Measurements from ENCODE around the gene PIK3R6.

PIK3R6 gene

DNA sequence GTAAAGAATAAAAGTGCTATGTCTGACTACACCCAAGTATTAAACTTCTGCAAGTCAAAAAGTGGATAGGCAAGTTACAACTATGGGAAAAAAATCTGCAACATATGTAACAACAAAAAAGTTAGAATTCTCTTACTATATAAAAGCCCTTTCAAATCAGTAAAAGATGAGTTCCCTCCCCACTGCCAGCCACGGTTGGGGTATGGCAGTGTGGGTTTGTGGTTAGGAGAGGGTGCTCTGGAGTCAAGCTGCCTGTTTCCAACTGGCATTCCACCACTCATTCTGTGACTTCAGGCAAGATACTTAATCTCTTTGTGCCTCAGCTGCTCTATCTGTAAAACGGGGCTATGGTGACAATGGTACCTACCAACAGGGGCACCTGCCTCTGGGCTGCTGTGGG, 41.7 kb downstream of the PIK3R6 start:
- no peak for DNase-seq (ENCODE audit: low spot score)
- no peak overlapping the region for H2BK12ac ChIP-seq (ENCODE audit: low read length)

DNA sequence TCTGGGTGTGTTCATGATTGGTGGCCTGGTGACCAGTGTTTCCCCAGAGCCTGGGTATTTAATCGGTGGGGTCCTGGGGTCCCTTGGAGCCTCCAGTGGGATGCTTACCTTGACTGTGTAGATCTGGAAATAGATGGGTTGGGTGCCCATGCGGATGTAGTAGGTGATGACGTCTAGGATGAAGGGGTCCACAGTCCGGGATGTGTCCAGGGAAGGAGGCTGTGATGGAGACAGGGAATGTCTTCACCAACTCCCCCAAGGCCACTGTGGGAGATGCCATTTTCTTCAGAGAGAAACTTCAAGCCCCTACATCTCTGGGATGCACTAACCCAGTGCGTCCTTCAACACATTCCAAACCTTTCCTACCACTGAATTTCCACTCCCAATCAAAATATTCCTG, 44.2 kb downstream of the PIK3R6 start:
- no CpG with 5 or more reads among the region's 5 CpGs for WGBS, 2 donors (ENCODE audit: extremely low coverage in 2 of 2, insufficient read length in 2 of 2, insufficient replicate concordance in 1 of 2)
- Histone ChIP-seq H3K4me3 (ENCODE audit: low read length in 2 of 2) (no peak overlapping the region), H3K4me1 (ENCODE audit: control insufficient read depth in 2 of 2, insufficient read depth in 1 of 2, low read depth in 1 of 2, low read length in 2 of 2) (peaks cover 0 to 2% of the 10 kb centered on the region in 2 donors), H2BK120ac (ENCODE audit: low read depth, low read length) (no peak overlapping the region), H3K4ac (ENCODE audit: low read length) (no peak overlapping the region), H2BK15ac (ENCODE audit: low read length) (no peak overlapping the region), H3K79me1 (ENCODE audit: low read depth, low read length) (no peaks in the 10 kb centered on the region), H3K27me3 (ENCODE audit: control insufficient read depth in 3 of 3, insufficient read depth in 3 of 3, low read depth in 1 of 3, low read length in 3 of 3) (peaks cover 0 to 3% (median 0%) of the 10 kb centered on the region in 3 experiments), H3K18ac (ENCODE audit: low read length) (no peak overlapping the region), H2AK5ac (ENCODE audit: low read depth, low read length) (no peak overlapping the region), H2BK12ac (ENCODE audit: low read length) (no peak overlapping the region), H3K9me3 (replicated peaks in 1 of 2; ENCODE audit: control insufficient read depth in 2 of 2, insufficient read depth in 1 of 2, low read depth in 1 of 2, low read length in 2 of 2) (peaks cover 3% of the 10 kb centered on the region in 2 donors), H3K4me2 (ENCODE audit: insufficient read depth, low read length, poor library complexity, severe bottlenecking) (no peak overlapping the region), H3K27ac (replicated peaks; ENCODE audit: low read length) (no peak overlapping the region), H3K9ac (ENCODE audit: low read depth, low read length, poor library complexity) (no peak overlapping the region), H4K91ac (ENCODE audit: low read depth, low read length, poor library complexity) (no peak overlapping the region), H3K23ac (ENCODE audit: low read depth, low read length, poor library complexity) (no peak overlapping the region), H2AFZ (ENCODE audit: low read length) (no peak overlapping the region), H3K14ac (ENCODE audit: low read length) (no peak overlapping the region), H2BK5ac (ENCODE audit: low read length) (no peak overlapping the region), H3K36me3 (replicated peaks in 1 of 2; ENCODE audit: control insufficient read depth in 2 of 2, insufficient read depth in 2 of 2, low read length in 2 of 2) (no peaks in the 10 kb centered on the region), H4K8ac (ENCODE audit: low read depth, low read length) (no peak overlapping the region)
- no peak for DNase-seq (ENCODE audit: low spot score)

More for the DNA sequence above, 41.7 kb downstream of the PIK3R6 start:
- no peak overlapping the region for H3K27ac ChIP-seq (replicated peaks; ENCODE audit: low read length)
- H4K8ac ChIP-seq (ENCODE audit: low read depth, low read length) = no peak overlapping the region
- no CpG with 5 or more reads among the region's 2 CpGs for WGBS, 2 donors (ENCODE audit: extremely low coverage in 2 of 2, insufficient read length in 2 of 2, insufficient replicate concordance in 1 of 2)
- H3K27me3 ChIP-seq (ENCODE audit: control insufficient read depth in 3 of 3, insufficient read depth in 3 of 3, low read depth in 1 of 3, low read length in 3 of 3) = peaks cover 0 to 3% (median 0%) of the 10 kb centered on the region in 3 experiments
- H3K9ac ChIP-seq (ENCODE audit: low read depth, low read length, poor library complexity) = no peak overlapping the region
- H3K4me3 ChIP-seq (ENCODE audit: low read length in 2 of 2) = no peak overlapping the region
- H3K4me2 ChIP-seq (ENCODE audit: insufficient read depth, low read length, poor library complexity, severe bottlenecking) = no peak overlapping the region
- no peak overlapping the region for H2BK5ac ChIP-seq (ENCODE audit: low read length)
- H3K23ac ChIP-seq (ENCODE audit: low read depth, low read length, poor library complexity) = no peak overlapping the region
- no peak overlapping the region for H2AFZ ChIP-seq (ENCODE audit: low read length)
- H3K4ac ChIP-seq (ENCODE audit: low read length) = no peak overlapping the region
- peaks cover 0 to 2% of the 10 kb centered on the region in 2 donors for H3K4me1 ChIP-seq (ENCODE audit: control insufficient read depth in 2 of 2, insufficient read depth in 1 of 2, low read depth in 1 of 2, low read length in 2 of 2)
- H3K9me3 ChIP-seq (replicated peaks in 1 of 2; ENCODE audit: control insufficient read depth in 2 of 2, insufficient read depth in 1 of 2, low read depth in 1 of 2, low read length in 2 of 2) = peaks cover 3% of the 10 kb centered on the region in 2 donors
- no peak overlapping the region for H2BK15ac ChIP-seq (ENCODE audit: low read length)
- no peak overlapping the region for H3K14ac ChIP-seq (ENCODE audit: low read length)
- no peak overlapping the region for H3K18ac ChIP-seq (ENCODE audit: low read length)
- no peak overlapping the region for H4K91ac ChIP-seq (ENCODE audit: low read depth, low read length, poor library complexity)
- no peak overlapping the region for H2AK5ac ChIP-seq (ENCODE audit: low read depth, low read length)
- H2BK120ac ChIP-seq (ENCODE audit: low read depth, low read length) = no peak overlapping the region
- H3K79me1 ChIP-seq (ENCODE audit: low read depth, low read length) = no peaks in the 10 kb centered on the region
- no peaks in the 10 kb centered on the region for H3K36me3 ChIP-seq (replicated peaks in 1 of 2; ENCODE audit: control insufficient read depth in 2 of 2, insufficient read depth in 2 of 2, low read length in 2 of 2)

DNA sequence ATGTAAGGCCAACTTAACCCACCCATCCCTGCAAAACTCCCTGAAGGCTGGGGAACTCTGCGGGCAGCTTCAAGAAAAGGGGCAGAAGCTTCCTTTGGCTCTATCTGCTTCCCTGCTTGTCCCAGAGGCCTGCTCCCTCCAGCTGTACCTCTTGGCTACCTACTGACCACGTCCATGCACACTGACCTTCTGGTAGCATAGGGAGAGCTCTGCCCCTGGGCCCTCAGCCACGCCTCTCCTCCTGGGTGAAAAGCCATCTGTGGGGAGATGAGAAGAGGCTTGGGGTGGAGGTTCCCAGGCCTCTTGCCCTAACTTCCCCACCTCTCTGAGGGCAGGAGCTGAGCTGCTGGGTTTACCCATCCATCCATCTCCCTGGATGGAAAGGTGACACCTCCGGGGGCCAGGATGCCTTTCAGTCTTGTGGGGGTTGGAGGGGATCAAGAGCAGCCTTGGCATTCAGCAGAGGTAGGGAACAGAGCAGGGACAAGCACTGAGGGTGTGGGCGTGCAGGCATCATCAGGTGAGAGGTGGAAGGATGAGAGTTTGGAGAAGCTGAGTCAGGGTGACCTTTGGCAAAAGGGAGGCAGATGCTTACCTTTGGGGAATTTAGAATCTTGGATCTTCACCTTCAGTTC, 45.0 kb downstream of the PIK3R6 start:
- no peak overlapping the region for H2AFZ ChIP-seq (ENCODE audit: low read length)
- no peak overlapping the region for H2BK15ac ChIP-seq (ENCODE audit: low read length)
- no peak overlapping the region for H3K27ac ChIP-seq (replicated peaks; ENCODE audit: low read length)
- H3K4me1 ChIP-seq (ENCODE audit: control insufficient read depth in 2 of 2, insufficient read depth in 1 of 2, low read depth in 1 of 2, low read length in 2 of 2) = no peaks in the 10 kb centered on the region
- no peaks in the 10 kb centered on the region for H3K36me3 ChIP-seq (replicated peaks in 1 of 2; ENCODE audit: control insufficient read depth in 2 of 2, insufficient read depth in 2 of 2, low read length in 2 of 2)
- H3K79me1 ChIP-seq (ENCODE audit: low read depth, low read length) = no peaks in the 10 kb centered on the region
- no peak overlapping the region for H3K23ac ChIP-seq (ENCODE audit: low read depth, low read length, poor library complexity)
- no peak overlapping the region for H2BK5ac ChIP-seq (ENCODE audit: low read length)
- H3K9me3 ChIP-seq (replicated peaks in 1 of 2; ENCODE audit: control insufficient read depth in 2 of 2, insufficient read depth in 1 of 2, low read depth in 1 of 2, low read length in 2 of 2) = peaks cover 3% of the 10 kb centered on the region in 2 donors
- no peak for DNase-seq (ENCODE audit: low spot score)
- H3K18ac ChIP-seq (ENCODE audit: low read length) = no peak overlapping the region
- no peak overlapping the region for H2BK12ac ChIP-seq (ENCODE audit: low read length)
- no peak overlapping the region for H2AK5ac ChIP-seq (ENCODE audit: low read depth, low read length)
- H3K14ac ChIP-seq (ENCODE audit: low read length) = no peak overlapping the region
- H3K27me3 ChIP-seq (ENCODE audit: control insufficient read depth in 3 of 3, insufficient read depth in 3 of 3, low read depth in 1 of 3, low read length in 3 of 3) = peaks cover 0 to 3% (median 0%) of the 10 kb centered on the region in 3 experiments
- no peak overlapping the region for H3K4me2 ChIP-seq (ENCODE audit: insufficient read depth, low read length, poor library complexity, severe bottlenecking)
- no peak overlapping the region for H4K91ac ChIP-seq (ENCODE audit: low read depth, low read length, poor library complexity)
- WGBS, 2 donors (ENCODE audit: extremely low coverage in 2 of 2, insufficient read length in 2 of 2, insufficient replicate concordance in 1 of 2) = no CpG with 5 or more reads among the region's 5 CpGs
- H2BK120ac ChIP-seq (ENCODE audit: low read depth, low read length) = no peak overlapping the region
- no peak overlapping the region for H3K4me3 ChIP-seq (ENCODE audit: low read length in 2 of 2)
- H3K4ac ChIP-seq (ENCODE audit: low read length) = no peak overlapping the region
- no peak overlapping the region for H3K9ac ChIP-seq (ENCODE audit: low read depth, low read length, poor library complexity)
- H4K8ac ChIP-seq (ENCODE audit: low read depth, low read length) = no peak overlapping the region

DNA sequence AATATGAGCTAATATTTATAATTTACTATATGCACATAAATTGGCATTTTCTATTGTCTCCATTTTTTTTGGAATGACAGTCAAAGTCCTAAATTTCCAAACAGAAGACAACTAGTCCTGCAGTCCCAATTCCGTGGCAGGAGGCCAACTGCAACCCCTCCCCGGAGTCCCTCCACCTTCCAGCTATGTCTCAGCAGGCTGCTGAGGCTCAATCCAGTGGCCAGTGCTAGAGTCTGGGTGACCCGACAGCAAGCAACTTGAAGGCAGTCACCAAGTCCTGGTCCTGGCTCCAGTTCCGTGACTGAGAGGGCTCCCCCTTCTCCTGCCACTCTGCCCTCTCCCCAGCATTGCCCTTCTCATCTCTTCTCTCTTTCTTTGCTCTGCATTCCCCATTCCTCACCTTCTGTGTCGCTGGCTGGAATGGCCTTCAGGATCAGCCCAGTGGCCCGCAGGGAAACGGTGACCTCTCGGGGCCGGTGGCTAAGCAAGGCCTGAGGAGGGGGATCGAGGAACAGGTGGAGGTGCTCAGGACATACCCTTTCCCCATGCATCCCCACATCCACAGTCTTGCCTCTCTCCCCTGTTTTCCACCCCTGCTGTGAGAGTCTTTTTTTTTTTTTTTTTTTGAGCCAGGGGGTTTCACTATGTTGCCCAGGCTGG, 45.9 kb downstream of the PIK3R6 start:
- Histone ChIP-seq H3K4ac (ENCODE audit: low read length) (no peak overlapping the region), H2BK12ac (ENCODE audit: low read length) (no peak overlapping the region), H2BK15ac (ENCODE audit: low read length) (no peak overlapping the region), H4K8ac (ENCODE audit: low read depth, low read length) (no peak overlapping the region), H3K9me3 (replicated peaks in 1 of 2; ENCODE audit: control insufficient read depth in 2 of 2, insufficient read depth in 1 of 2, low read depth in 1 of 2, low read length in 2 of 2) (peaks cover 3% of the 10 kb centered on the region in 2 donors), H3K4me1 (ENCODE audit: control insufficient read depth in 2 of 2, insufficient read depth in 1 of 2, low read depth in 1 of 2, low read length in 2 of 2) (no peaks in the 10 kb centered on the region), H3K9ac (ENCODE audit: low read depth, low read length, poor library complexity) (no peak overlapping the region), H2BK120ac (ENCODE audit: low read depth, low read length) (no peak overlapping the region), H3K27ac (replicated peaks; ENCODE audit: low read length) (no peak overlapping the region), H2AK5ac (ENCODE audit: low read depth, low read length) (no peak overlapping the region), H2AFZ (ENCODE audit: low read length) (no peak overlapping the region), H4K91ac (ENCODE audit: low read depth, low read length, poor library complexity) (no peak overlapping the region), H3K27me3 (ENCODE audit: control insufficient read depth in 3 of 3, insufficient read depth in 3 of 3, low read depth in 1 of 3, low read length in 3 of 3) (peaks cover 0 to 3% (median 0%) of the 10 kb centered on the region in 3 experiments), H3K18ac (ENCODE audit: low read length) (peak overlapping the region; percentile 44), H3K4me2 (ENCODE audit: insufficient read depth, low read length, poor library complexity, severe bottlenecking) (no peak overlapping the region), H3K4me3 (ENCODE audit: low read length in 2 of 2) (no peak overlapping the region), H2BK5ac (ENCODE audit: low read length) (no peak overlapping the region), H3K79me1 (ENCODE audit: low read depth, low read length) (no peaks in the 10 kb centered on the region), H3K36me3 (replicated peaks in 1 of 2; ENCODE audit: control insufficient read depth in 2 of 2, insufficient read depth in 2 of 2, low read length in 2 of 2) (no peaks in the 10 kb centered on the region), H3K14ac (ENCODE audit: low read length) (peak overlapping the region; percentile 39), H3K23ac (ENCODE audit: low read depth, low read length, poor library complexity) (no peak overlapping the region)
- WGBS, 2 donors (ENCODE audit: extremely low coverage in 2 of 2, insufficient read length in 2 of 2, insufficient replicate concordance in 1 of 2) = no CpG with 5 or more reads among the region's 10 CpGs
- no peak for DNase-seq (ENCODE audit: low spot score)

All from neuronal stem cell (in vitro differentiated cells).